Upper lobe of left lung (tissue), 6 donors: Measurements from ENCODE around the gene SLC37A4. TPM values are rescaled to one million over a fixed set of nuclear protein-coding genes. Genes with fewer than 3 reads are reported as not detected.

Experiments
- ATAC-seq, 2 donors: fragments of 200-7000 bp; cut with Tn5 transposase; one replicate each; pipeline ENCODE4 v1.9.1; 2022; ENCODE audit warnings: mild to moderate bottlenecking in 2 of 2, moderate library complexity in 2 of 2; ENCODE audit not compliant: low FRiP score in 2 of 2
- DNase-seq, 2 donors: peaks; one replicate each; pipeline ENCODE4 v3.0.0-alpha.2; 2019 to 2020
- H3K27ac ChIP-seq, 4 donors: fragments of 200-600 bp; sonication (generic); one replicate each; pipeline ENCODE4 v1.5.1; 2016 to 2019
- H3K27me3 ChIP-seq, 4 donors: fragments of 200-600 bp; sonication (generic); one replicate each; pipeline ENCODE4 v1.5.1; 2017 to 2019
- H3K36me3 ChIP-seq, 4 donors: fragments of 200-600 bp; sonication (generic); one replicate each; pipeline ENCODE4 v1.5.1; 2016 to 2019
- H3K4me1 ChIP-seq, 4 donors: fragments of 200-600 bp; sonication (generic); one replicate each; pipeline ENCODE4 v1.5.1; 2018 to 2019
- H3K4me3 ChIP-seq, 4 donors: fragments of 200-600 bp; sonication (generic); one replicate each; pipeline ENCODE4 v1.5.1; 2017 to 2019; ENCODE audit warnings: mild to moderate bottlenecking in 2 of 4, moderate library complexity in 1 of 4
- H3K9me3 ChIP-seq, 4 donors: fragments of 200-600 bp; sonication (generic); one replicate each; pipeline ENCODE4 v1.5.1; 2018 to 2019
- EP300 ChIP-seq, 4 donors: sonication (generic); formaldehyde crosslinking; IDR thresholded peaks; one replicate each; pipeline ENCODE4 v1.5.1; 2017; ENCODE audit warnings: antibody characterized with exemption in 4 of 4, control low read depth in 2 of 4
- POLR2A ChIP-seq, 4 donors: fragments of 450-650 bp; IDR thresholded peaks; one replicate each; pipeline ENCODE4 v1.5.1; 2016 to 2017; ENCODE audit warnings: antibody characterized with exemption in 4 of 4, mild to moderate bottlenecking in 2 of 4
- POLR2AphosphoS5 ChIP-seq, 2 donors: sonication (generic); formaldehyde crosslinking; IDR thresholded peaks; one replicate each; pipeline ENCODE4 v1.5.1; 2017; ENCODE audit warnings: antibody characterized with exemption in 2 of 2
- WGBS, 2 donors: methylation state at CpG; one replicate each; pipeline ENCODE4 v1.1.5; 2017 to 2018; 5-methylcytosine and 5-hydroxymethylcytosine counted together
- total RNA-seq, 6 donors: library from RNA; depleted of rRNA in 4 of 6; stranded (reverse); fragments of >200 nt in 4 of 6; gene quantifications; one replicate each; pipeline versions ENCODE4 v1.1.0 to v1.2.1, GENCODE V29; 2016 to 2021
- TF ChIP-seq, protein P1 (sequence below), 6 experiments: fragments of 450-650 bp in 4 of 6; fragments of 200-600 bp in 2 of 6; sonication (generic) in 2 of 6; IDR thresholded peaks; one replicate each; pipeline ENCODE4 v1.5.1; 2016 to 2019; ENCODE audit warnings: antibody characterized with exemption in 6 of 6
- donor health status: DM: no; HTN: no; CAD: no; lungs with moderate emphysema.
- donor health status: DM: no; HTN: yes; CAD: no; lungs with severe emphysema.

SLC37A4 gene
- total RNA-seq, 6 donors from 2014 or later = 11.4 to 29.0 (median 19.9) TPM

DNA sequence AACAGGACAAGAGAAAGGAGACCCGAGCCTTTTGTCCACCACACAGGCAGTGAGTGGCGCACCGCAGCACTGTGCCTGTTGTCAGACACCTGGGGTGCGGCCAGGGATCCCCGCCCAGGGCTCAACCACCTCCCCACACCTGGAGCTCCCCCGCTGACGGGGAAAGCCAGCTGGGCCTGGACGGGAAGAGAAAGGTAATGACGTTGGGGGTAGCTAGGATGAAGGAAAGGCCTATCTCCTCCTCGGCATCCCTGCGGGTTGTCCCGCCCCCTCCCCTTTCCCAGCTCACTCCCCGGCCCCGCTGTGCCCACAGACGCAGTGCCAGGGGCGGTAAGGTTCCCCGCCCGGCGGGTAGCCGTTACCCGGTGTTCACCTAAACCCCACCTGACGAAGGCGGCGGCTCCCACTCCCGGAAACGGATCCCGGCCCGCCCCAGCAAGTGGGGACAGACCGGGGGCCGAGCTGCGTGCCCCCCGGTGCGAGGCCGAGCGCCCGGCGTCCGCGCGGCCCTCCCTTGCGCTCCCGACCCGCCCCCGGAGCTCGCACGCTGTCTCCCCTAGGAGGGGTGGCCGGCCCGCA lies 25.8 kb upstream of the SLC37A4 start:
- DNase-seq = peak in 1 of 2 donors; percentile 51
- peak overlapping the region; percentile 81 to 90 (median 88) for H3K27ac ChIP-seq
- WGBS, 2 donors = 0% methylated on average over 1 to 19 of the region's 48 CpGs

DNA sequence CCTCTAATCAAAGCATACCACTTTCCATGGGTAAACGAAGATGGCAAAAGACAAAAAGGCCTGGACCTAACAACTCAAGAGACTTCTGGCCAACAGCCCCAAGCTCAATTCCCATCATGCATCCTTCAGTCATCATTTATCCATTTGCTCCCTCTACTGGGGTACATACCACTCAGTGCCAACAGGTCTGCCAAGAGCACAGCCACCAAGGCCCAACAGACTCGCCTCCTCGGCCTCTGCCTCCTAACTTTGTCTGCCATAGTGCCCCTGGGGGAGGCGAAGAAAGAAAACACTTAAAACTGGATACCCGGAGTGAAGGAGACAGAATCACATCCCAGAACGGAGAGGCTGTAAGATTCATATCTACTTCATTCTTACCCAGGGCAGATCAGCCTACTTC lies 25.2 kb upstream of the SLC37A4 start:
- Histone ChIP-seq H3K36me3 (peaks cover 17 to 44% (median 42%) of the 10 kb centered on the region in 4 donors), H3K4me1 (peaks cover 14 to 24% (median 18%) of the 10 kb centered on the region in 4 donors), H3K4me3 (peak overlapping the region; percentile 81 to 99 (median 93)), H3K9me3 (no peaks in the 10 kb centered on the region), H3K27ac (peak overlapping the region in 2 of 4 donors; percentile 90), H3K27me3 (no peaks in the 10 kb centered on the region)
- DNase-seq (no peak), ATAC-seq (no peak)
- 46 to 55% methylated on average over 6 of the region's 6 CpGs for WGBS, 2 donors
- no peak for TF ChIP-seq POLR2A (IDR thresholded peaks at IDR 0.05)
- TF ChIP-seq EP300 (IDR thresholded peaks at IDR 0.05) = no peak
- TF ChIP-seq, protein P1, sequence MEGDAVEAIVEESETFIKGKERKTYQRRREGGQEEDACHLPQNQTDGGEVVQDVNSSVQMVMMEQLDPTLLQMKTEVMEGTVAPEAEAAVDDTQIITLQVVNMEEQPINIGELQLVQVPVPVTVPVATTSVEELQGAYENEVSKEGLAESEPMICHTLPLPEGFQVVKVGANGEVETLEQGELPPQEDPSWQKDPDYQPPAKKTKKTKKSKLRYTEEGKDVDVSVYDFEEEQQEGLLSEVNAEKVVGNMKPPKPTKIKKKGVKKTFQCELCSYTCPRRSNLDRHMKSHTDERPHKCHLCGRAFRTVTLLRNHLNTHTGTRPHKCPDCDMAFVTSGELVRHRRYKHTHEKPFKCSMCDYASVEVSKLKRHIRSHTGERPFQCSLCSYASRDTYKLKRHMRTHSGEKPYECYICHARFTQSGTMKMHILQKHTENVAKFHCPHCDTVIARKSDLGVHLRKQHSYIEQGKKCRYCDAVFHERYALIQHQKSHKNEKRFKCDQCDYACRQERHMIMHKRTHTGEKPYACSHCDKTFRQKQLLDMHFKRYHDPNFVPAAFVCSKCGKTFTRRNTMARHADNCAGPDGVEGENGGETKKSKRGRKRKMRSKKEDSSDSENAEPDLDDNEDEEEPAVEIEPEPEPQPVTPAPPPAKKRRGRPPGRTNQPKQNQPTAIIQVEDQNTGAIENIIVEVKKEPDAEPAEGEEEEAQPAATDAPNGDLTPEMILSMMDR (IDR thresholded peaks at IDR 0.05) = no peak
- TF ChIP-seq POLR2AphosphoS5 (IDR thresholded peaks at IDR 0.05) = no peak

More for the DNA sequence above, 25.8 kb upstream of the SLC37A4 start:
- H3K27me3 ChIP-seq = no peaks in the 10 kb centered on the region
- H3K9me3 ChIP-seq = no peaks in the 10 kb centered on the region
- peaks cover 14 to 24% (median 18%) of the 10 kb centered on the region in 4 donors for H3K4me1 ChIP-seq
- TF ChIP-seq, protein P1 (IDR thresholded peaks at IDR 0.05) = no peak
- TF ChIP-seq EP300 (IDR thresholded peaks at IDR 0.05) (no peak), POLR2AphosphoS5 (IDR thresholded peaks at IDR 0.05) (no peak), POLR2A (IDR thresholded peaks at IDR 0.05) (no peak)
- peak; percentile 4 to 41 for ATAC-seq
- H3K4me3 ChIP-seq = peak overlapping the region; percentile 81 to 99 (median 93)
- peaks cover 17 to 38% (median 36%) of the 10 kb centered on the region in 4 donors for H3K36me3 ChIP-seq

- H3K36me3 ChIP-seq = peaks cover 19 to 59% (median 54%) of the 10 kb centered on the region in 4 donors
- DNase-seq (no peak), ATAC-seq (no peak)
- H3K9me3 ChIP-seq = no peaks in the 10 kb centered on the region
- no peaks in the 10 kb centered on the region for H3K27me3 ChIP-seq
- no peak overlapping the region for H3K27ac ChIP-seq
- H3K4me1 ChIP-seq = peaks cover 14 to 24% (median 18%) of the 10 kb centered on the region in 4 donors
- no peak for TF ChIP-seq EP300 (IDR thresholded peaks at IDR 0.05)
- TF ChIP-seq, protein P1 (IDR thresholded peaks at IDR 0.05) = no peak
- no peak for TF ChIP-seq POLR2A (IDR thresholded peaks at IDR 0.05)
- TF ChIP-seq POLR2AphosphoS5 (IDR thresholded peaks at IDR 0.05) = no peak
- no peak overlapping the region for H3K4me3 ChIP-seq
- 97 to 98% methylated on average over 10 of the region's 10 CpGs for WGBS, 2 donors
Measured at GRCh38 chr11:119054418-119054817, 23.7 kb upstream of the SLC37A4 start.

DNA sequence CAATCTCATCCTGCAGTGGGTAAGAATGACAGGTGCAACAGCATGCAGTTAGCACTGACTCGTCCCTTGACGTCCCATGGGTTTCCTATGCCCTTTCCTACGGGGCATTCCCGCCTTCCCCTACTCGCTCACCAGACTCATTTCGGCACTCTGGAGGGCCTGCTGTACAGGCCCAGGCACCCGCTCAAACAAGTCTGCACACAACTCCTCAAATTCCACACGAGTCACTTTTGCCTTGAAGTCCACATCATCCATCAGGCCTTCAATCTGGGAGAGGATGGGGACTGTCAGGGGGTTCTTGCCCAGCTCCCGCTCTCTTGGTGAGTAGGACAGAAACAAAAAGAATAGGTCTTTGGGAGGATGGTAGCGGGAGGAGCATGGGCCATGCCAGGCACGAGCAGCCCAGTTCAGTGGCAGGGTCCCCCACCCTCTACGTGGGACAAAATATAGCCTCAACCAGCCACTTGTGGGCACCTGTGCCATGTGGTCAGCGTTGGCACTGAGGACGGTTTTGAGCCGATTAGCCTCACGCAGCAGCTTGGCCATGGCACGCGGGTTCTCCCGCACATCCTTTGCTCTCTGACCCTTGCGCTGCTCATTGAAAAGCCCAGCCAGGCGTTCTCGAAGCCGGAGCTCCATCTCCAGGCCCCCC lies 21.6 kb upstream of the SLC37A4 start:
- Histone ChIP-seq H3K9me3 (no peaks in the 10 kb centered on the region), H3K4me3 (no peak overlapping the region), H3K27ac (no peak overlapping the region), H3K4me1 (peaks cover 8 to 15% (median 11%) of the 10 kb centered on the region in 4 donors), H3K36me3 (peaks cover 34 to 81% (median 75%) of the 10 kb centered on the region in 4 donors), H3K27me3 (no peaks in the 10 kb centered on the region)
- WGBS, 2 donors = 94 to 96% methylated on average over 22 to 23 of the region's 23 CpGs
- no peak for ATAC-seq
- TF ChIP-seq POLR2A (IDR thresholded peaks at IDR 0.05) (no peak), EP300 (IDR thresholded peaks at IDR 0.05) (no peak), POLR2AphosphoS5 (IDR thresholded peaks at IDR 0.05) (no peak)
- TF ChIP-seq, protein P1 (IDR thresholded peaks at IDR 0.05) = no peak
- no peak for DNase-seq
